Activated CD8-positive, alpha-beta memory T cell treated with anti-CD3 and anti-CD28 coated beads, Interleukin-2, amount 50 U/mL, for 1 hour (primary cell): ENCODE results near the gene PP2D1.
"Not testable (repeated sequence)": the region's sequence is repeated elsewhere in the genome, so short reads cannot be mapped to it uniquely, and the experiment has no call there.

Source experiments
- DNase-seq: peaks from one replicate; pipeline ENCODE4 v3.0.0-alpha.2; 2020; ENCODE audit errors: extremely low read depth

The PP2D1 gene

DNA sequence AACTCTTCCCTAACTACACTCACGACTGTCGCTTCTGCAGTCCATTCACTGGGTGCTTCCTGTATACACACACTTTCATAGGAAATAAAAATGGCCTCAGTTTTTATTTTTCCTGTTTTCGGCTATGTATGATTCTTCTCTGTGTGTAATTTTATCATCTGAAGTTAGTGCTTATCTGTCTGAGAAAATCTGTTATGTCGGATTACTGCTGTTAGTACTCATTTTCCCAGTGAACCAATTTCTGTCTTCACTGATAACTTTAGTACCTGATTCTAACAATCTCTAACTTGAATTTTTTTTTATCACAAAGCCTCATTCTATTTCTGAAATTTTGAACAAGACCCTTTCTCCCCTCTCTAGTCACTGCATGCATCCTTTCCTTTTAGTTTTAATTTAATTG lies 44.3 kb downstream of the PP2D1 start:
- no peak for DNase-seq

DNA sequence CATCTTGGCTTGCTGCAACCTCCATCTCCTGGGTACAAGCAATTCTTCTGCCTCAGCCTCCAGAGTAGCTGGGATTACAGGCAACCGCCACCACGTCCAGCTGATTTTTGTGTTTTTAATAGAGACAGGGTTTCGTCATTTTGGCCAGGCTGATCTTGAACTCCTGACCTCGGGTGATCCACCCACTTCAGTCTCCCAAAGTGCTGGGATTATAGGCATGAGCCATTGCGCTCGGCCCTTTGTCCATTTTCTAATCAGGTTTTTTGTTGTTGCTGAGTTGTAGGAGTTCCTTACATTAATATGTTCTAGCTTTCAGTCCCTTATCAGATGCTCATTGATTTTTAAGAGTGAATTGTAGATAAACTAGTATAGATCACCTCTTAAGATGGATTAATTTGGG lies 44.9 kb downstream of the PP2D1 start:
- no peak for DNase-seq

DNA sequence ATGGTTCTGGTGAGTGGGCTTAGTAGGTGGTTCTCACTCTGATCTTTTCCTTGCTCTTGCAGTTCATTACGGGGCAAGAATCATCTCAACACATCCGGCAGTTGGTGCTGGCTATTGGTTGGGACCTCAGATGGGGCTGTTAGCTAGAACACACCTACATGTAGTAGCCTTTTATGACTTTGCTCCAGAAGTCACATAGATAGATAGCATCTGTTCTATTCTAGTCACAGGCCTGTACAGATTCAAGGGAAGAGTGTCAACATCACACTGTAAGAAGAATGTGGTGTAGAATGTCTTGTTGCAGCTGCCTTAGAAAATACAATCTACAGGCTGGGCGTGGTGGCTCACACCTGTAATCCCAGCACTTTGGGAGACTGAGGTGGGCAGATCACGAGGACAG lies 50.1 kb downstream of the PP2D1 start:
- no peak for DNase-seq

- no peak for DNase-seq
These were observed 51.4 kb downstream of the PP2D1 start for GRCh38 chr3:19960696-19961095.

- no peak for DNase-seq
These were observed 52.6 kb downstream of the PP2D1 start for GRCh38 chr3:19959505-19959904.

- not testable (repeated sequence) for DNase-seq
These were observed 54.7 kb downstream of the PP2D1 start for GRCh38 chr3:19957354-19957753.

GRCh38 chr3:19954676-19955075 lies 57.4 kb downstream of the PP2D1 start:
- DNase-seq, result no peak

DNA sequence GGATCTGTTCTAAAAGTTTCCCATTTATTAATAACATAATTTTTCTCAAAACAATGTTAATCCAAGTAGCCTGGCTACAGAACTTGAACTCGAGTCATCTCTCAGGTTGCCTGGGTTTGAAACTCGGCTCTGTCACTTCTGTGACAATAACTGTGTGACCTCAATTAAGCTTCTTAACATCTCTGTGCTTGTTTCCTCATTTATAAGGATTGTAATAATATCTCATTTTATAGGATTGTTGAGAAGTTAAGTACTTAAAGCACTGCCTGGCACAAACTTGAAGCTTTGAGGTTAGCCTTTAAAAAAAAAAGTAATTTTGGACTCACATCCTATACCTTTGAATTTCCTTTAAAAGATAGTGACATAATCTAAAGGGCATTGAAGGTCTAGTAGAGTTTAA lies 61.7 kb downstream of the PP2D1 start:
- no peak for DNase-seq

GRCh38 chr3:19948226-19948591 lies 63.9 kb downstream of the PP2D1 start:
- no peak for DNase-seq

DNA sequence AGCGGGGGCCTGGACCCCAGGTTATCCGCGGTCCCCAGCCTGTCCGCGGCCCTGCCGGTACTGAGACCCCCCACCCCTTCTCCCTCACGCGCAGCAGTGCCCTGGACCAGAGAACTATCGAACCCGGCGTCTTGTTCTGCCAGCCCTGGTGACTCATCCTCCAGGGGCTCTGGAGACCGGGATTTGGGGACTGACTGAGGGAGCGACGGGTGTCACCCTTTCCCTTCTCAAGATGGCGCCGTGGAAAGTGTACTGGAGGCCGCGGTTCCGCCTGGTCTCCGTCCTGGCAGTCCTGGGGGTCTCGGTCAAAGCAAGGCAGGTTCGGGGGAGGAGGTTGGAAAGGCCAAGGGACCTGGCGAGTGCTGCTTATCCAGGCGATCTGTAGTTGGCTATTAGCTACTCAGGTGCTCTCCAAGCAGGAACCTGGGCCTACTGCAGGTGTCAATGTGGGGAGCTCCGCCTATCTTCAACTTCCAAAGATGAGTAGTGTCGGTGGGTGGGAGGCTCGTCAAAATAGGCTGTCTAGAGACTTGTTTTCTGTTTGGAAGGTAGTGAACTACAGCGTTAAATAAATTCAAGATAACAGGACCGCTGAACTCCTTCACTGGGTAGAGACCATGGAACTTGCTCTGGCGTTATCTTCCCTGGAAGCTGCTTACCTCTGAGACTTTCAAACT lies 64.4 kb downstream of the PP2D1 start:
- no peak for DNase-seq

- DNase-seq, result peak; percentile 91
These were observed 65.1 kb downstream of the PP2D1 start, which contains the start of gene RAB5A for GRCh38 chr3:19946832-19947548. Gene RAB5A (plus strand): TSS chr3:19947097. CDS start chr3:19950899, 3,802 bp downstream.

- DNase-seq, result no peak
These were observed 65.9 kb downstream of the PP2D1 start for GRCh38 chr3:19945969-19946831.

DNA sequence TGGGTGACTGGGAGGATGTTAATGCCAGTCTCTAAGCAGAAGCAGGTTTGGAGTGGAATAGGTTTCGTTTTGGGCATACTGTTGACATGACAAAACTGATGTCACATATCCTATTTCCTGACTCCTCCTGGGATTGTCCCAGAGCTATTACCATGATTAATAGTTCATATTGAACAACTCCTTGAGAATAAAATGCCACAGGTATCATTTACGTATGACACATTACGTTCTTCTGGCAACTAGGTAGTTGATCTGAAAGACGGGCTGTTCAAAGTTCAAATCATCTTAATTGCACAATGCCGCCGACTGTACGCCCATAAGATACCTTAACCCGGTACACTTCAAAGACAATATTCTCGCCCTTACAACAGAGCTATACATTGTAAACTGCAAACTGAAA lies 66.5 kb downstream of the PP2D1 start:
- no peak for DNase-seq

DNA sequence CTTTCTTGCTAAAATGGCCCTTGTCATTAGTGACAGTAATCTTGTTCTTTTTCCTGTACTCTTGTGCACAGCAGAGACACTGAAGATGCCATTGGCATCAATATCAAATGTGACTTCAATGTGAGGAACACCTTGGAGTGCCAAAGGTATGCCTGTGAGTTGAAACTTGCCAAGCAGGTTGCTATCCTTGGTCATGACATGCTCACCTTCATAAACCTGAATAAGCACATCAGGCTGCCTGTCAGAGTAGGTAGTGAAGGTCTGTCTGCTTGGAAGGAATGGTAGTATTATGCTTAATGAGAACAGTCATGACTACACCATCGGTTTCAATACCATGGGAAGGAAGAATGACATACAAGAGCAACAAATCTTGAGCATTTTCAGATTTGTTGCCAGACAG lies 71.4 kb downstream of the PP2D1 start:
- no peak for DNase-seq

DNA sequence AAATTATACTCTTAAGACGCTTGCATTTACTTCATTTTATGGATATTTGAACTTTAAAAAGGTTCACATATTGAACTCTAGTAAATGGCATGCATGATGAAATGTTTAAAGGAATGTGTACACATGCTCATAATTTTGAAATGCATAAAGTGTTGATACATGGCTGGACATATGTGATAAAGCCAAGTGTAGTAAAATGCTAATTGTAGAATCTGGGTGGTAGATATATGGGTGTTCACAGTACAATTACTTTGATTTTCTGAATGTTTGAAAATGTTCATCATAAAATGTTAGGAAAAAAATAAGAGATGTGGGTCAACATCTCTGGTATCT lies 73.8 kb downstream of the PP2D1 start:
- DNase-seq, result no peak

GRCh38 chr3:19937459-19938294 lies 74.4 kb downstream of the PP2D1 start:
- DNase-seq, result no peak
